Measurements from ENCODE around the gene KLHL40. TPM values are rescaled to one million over a fixed set of nuclear protein-coding genes. Genes with fewer than 3 reads are reported as not detected.

KLHL40 gene
- total RNA-seq, 1 experiment from 2014 or later, result not detected

DNA sequence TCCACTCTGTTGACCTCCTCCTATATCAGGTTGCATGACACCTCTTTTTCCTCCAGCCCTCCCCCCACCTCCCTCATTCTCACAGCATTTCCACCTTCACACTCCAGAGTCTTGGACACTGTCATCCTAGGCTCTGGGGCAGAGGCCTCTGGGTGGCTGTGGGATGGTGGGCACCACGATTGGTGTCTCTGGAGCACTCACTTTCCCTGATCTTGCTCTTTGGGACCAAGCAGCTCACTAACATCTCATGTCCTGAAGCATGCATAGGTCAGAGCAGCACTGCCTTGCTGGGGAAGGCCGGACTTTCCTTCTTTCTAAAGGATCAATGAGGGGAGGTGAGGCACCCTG lies 16.9 kb upstream of the KLHL40 start:
- intact Hi-C loops (cut with micrococcal nuclease; ENCODE audit: unreplicated experiment), result no loop called here
- no TSS peak for BruUV-seq (replicated peaks)
- Histone ChIP-seq H3K4me3 (ENCODE audit: low read depth, low read length, poor library complexity, severe bottlenecking) (no peak overlapping the region), H3K4me1 (ENCODE audit: insufficient read depth, low read length, poor library complexity, severe bottlenecking) (no peaks in the 10 kb centered on the region), H3K36me3 (ENCODE audit: insufficient read depth, low read length, poor library complexity, severe bottlenecking) (no peaks in the 10 kb centered on the region), H3K27ac (ENCODE audit: low read depth, low read length, poor library complexity, severe bottlenecking) (no peak overlapping the region), H3K9me3 (ENCODE audit: low read depth, low read length, poor library complexity, severe bottlenecking) (no peaks in the 10 kb centered on the region), H3K27me3 (replicated peaks; ENCODE audit: insufficient read depth, low read depth, low read length, poor library complexity) (no peaks in the 10 kb centered on the region)
- CTCF ChIA-PET, result no interaction called here
- POLR2A ChIA-PET (ENCODE audit: low non-redundant PET), result no interaction called here
- DNase-seq (ENCODE audit: low spot score), result no peak
- TF ChIP-seq, protein P1, sequence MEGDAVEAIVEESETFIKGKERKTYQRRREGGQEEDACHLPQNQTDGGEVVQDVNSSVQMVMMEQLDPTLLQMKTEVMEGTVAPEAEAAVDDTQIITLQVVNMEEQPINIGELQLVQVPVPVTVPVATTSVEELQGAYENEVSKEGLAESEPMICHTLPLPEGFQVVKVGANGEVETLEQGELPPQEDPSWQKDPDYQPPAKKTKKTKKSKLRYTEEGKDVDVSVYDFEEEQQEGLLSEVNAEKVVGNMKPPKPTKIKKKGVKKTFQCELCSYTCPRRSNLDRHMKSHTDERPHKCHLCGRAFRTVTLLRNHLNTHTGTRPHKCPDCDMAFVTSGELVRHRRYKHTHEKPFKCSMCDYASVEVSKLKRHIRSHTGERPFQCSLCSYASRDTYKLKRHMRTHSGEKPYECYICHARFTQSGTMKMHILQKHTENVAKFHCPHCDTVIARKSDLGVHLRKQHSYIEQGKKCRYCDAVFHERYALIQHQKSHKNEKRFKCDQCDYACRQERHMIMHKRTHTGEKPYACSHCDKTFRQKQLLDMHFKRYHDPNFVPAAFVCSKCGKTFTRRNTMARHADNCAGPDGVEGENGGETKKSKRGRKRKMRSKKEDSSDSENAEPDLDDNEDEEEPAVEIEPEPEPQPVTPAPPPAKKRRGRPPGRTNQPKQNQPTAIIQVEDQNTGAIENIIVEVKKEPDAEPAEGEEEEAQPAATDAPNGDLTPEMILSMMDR (conservative IDR thresholded peaks at IDR 0.05; ENCODE audit: low read depth, low read length), result no peak
- TF ChIP-seq EZH2 (IDR thresholded peaks at IDR 0.05; ENCODE audit: borderline replicate concordance, low read depth, low read length, poor library complexity, severe bottlenecking), result no peak

DNA sequence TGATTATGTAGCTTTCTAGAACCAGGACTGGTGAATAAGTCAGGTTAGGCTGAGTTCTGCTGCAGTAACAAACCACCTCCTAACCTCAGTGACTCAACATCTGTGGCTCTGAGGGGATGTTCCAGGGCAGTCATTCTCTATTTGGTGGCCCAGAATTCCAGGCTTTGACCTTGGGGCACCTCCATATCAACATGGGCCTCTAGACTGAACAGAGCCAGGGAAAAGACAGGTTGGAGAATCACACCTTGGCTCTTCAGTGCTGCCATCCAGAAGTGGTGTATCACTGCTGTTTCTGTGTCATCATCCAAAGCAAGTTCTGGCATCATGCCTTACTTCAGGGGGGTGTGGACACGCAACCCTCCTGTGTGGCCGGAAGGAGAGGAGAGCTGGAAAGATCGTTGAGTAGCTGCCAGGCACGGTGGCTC lies 16.5 kb upstream of the KLHL40 start:
- no peaks in the 10 kb centered on the region for H3K36me3 ChIP-seq (ENCODE audit: insufficient read depth, low read length, poor library complexity, severe bottlenecking)
- BruUV-seq (replicated peaks), result no TSS peak
- H3K27ac ChIP-seq (ENCODE audit: low read depth, low read length, poor library complexity, severe bottlenecking), result no peak overlapping the region
- no peak for DNase-seq (ENCODE audit: low spot score)
- H3K9me3 ChIP-seq (ENCODE audit: low read depth, low read length, poor library complexity, severe bottlenecking), result no peaks in the 10 kb centered on the region
- no peak for TF ChIP-seq EZH2 (IDR thresholded peaks at IDR 0.05; ENCODE audit: borderline replicate concordance, low read depth, low read length, poor library complexity, severe bottlenecking)
- TF ChIP-seq, protein P1 (conservative IDR thresholded peaks at IDR 0.05; ENCODE audit: low read depth, low read length), result no peak
- H3K4me3 ChIP-seq (ENCODE audit: low read depth, low read length, poor library complexity, severe bottlenecking), result no peak overlapping the region
- POLR2A ChIA-PET (ENCODE audit: low non-redundant PET), result no interaction called here
- intact Hi-C loops (cut with micrococcal nuclease; ENCODE audit: unreplicated experiment), result no loop called here
- no peaks in the 10 kb centered on the region for H3K4me1 ChIP-seq (ENCODE audit: insufficient read depth, low read length, poor library complexity, severe bottlenecking)
- H3K27me3 ChIP-seq (replicated peaks; ENCODE audit: insufficient read depth, low read depth, low read length, poor library complexity), result no peaks in the 10 kb centered on the region
- CTCF ChIA-PET, result no interaction called here

DNA sequence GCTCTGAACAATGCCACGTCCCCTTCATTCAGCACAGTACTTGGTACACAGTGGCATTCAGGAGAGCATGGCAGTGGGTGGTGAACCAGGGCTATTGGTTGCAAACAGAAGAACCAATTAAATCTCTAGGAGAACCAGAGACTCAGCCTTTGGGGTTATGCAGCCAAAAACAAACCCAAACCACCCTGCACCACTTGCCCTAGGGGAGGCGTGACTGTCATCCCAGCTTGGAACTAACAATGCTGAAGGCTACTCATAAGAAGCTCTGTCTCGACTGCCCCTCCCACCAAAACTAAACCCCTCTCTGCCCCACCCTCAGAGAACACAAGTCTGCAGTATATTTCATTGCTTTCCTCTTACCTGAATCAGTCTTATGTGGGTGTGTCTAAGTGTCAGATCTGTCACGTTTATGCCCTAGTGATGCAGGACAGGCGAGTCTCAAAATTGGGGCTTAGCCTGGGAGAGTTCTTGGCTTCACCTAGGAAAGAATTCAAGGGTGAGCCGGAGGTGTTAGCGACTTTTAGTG lies 15.2 kb upstream of the KLHL40 start:
- H3K27ac ChIP-seq (ENCODE audit: low read depth, low read length, poor library complexity, severe bottlenecking), result no peak overlapping the region
- TF ChIP-seq, protein P1 (conservative IDR thresholded peaks at IDR 0.05; ENCODE audit: low read depth, low read length), result no peak
- no peak for TF ChIP-seq EZH2 (IDR thresholded peaks at IDR 0.05; ENCODE audit: borderline replicate concordance, low read depth, low read length, poor library complexity, severe bottlenecking)
- no TSS peak for BruUV-seq (replicated peaks)
- ChIA-PET CTCF (no interaction called here), POLR2A (ENCODE audit: low non-redundant PET) (no interaction called here)
- H3K36me3 ChIP-seq (ENCODE audit: insufficient read depth, low read length, poor library complexity, severe bottlenecking), result no peaks in the 10 kb centered on the region
- no peaks in the 10 kb centered on the region for H3K27me3 ChIP-seq (replicated peaks; ENCODE audit: insufficient read depth, low read depth, low read length, poor library complexity)
- intact Hi-C loops (cut with micrococcal nuclease; ENCODE audit: unreplicated experiment), result no loop called here
- H3K9me3 ChIP-seq (ENCODE audit: low read depth, low read length, poor library complexity, severe bottlenecking), result no peaks in the 10 kb centered on the region
- DNase-seq (ENCODE audit: low spot score), result no peak
- H3K4me1 ChIP-seq (ENCODE audit: insufficient read depth, low read length, poor library complexity, severe bottlenecking), result no peaks in the 10 kb centered on the region
- H3K4me3 ChIP-seq (ENCODE audit: low read depth, low read length, poor library complexity, severe bottlenecking), result no peak overlapping the region
